Suppressor macrophage treated with lipopolysaccharide for 1 hour (primary cell): ENCODE data around the gene EMX1.
"Not testable (repeated sequence)": the region's sequence is repeated elsewhere in the genome, so short reads cannot be mapped to it uniquely, and the experiment has no call there.

Source experiments
- DNase-seq, 3 donors: peaks; one replicate each; pipeline ENCODE4 v3.0.0-alpha.2; 2020 to 2022

Gene EMX1

DNA sequence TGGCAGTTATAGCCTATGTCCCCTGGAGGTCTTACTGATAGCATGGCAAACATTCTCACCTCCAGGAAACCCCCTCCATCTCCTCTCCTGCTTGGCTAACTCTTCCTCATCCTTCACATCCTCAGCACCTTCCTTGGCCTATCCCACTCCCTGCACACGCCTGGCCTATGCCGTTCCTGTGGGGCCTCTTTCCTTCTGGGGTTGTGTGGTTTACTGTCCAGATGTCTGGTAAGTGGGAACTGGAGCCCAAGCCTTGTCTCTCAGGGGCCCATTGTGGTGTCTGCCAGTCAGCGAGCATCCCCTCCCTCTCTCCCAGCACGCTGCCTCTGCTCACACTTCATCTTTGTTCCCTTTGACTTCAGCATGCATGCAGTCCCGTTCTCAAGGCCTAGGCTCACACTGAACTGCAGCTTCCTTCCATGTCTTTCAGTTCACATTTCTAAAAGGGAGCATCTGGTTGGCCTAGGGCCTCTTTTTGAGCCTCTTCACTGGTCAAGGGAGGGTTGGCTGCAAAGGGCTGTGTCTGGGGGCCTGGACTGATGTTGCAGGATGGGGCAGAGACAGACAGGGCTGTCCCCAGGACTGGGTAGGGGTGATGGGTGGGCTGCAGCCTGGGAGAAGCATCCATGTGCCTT lies 17.0 kb upstream of the EMX1 start:
- DNase-seq = no peak

DNA sequence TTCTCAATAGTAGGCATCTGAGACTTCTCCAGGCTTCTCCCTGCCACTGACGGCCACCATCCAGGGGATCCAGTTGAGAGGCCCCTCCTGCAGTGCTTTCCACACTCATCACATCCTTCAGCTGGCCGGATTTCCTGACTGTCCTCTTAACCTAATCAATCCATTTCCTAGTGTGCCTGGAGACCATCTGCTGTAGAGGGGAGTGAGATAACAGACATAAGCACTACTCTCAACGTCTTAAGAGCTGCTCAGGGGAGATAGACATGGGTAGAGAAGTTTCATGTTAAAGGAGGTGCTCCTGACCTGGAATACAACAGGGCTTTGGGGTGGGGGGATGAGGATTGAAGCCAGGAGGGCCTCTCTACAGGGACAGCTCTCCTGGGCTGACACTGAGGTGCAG lies 15.9 kb upstream of the EMX1 start:
- no peak for DNase-seq

DNA sequence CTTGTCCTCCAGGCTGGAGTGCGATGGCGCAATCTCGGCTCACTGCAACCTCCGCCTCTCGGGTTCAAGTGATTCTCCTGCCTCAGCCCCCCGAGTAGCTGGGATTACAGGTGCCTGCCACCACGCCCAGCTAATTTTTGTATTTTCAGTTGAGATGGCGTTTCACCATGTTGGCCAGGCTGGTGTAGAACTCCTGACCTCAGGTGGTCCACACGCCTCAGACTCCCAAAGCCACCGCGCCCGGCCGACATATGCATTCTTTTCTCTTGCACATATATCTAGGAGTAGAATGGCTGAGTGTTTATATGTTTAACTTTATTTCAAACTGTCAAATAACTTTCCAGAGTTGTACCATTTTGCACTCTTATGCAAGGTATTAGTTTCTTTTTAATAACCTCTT lies 9.9 kb upstream of the EMX1 start:
- DNase-seq = not testable (repeated sequence)

DNA sequence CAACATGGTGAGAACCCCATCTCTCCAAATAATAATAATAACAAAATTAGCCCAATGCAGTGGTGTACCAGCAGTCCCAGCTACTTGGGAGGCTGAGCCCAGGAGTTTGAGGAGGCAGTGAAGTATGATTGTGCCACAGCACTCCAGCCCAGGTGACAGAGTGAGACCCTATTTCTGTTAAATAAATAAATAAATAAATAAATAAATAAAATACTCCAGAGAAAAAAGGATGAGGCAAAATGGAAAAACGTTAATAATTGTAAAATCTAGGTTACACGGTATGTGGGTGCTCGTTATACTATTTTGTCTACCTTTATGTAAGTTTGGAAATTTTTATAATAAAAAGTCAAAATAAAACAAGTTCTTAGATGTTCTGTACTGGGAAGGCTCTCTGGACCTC lies 8.6 kb upstream of the EMX1 start:
- DNase-seq = no peak

DNA sequence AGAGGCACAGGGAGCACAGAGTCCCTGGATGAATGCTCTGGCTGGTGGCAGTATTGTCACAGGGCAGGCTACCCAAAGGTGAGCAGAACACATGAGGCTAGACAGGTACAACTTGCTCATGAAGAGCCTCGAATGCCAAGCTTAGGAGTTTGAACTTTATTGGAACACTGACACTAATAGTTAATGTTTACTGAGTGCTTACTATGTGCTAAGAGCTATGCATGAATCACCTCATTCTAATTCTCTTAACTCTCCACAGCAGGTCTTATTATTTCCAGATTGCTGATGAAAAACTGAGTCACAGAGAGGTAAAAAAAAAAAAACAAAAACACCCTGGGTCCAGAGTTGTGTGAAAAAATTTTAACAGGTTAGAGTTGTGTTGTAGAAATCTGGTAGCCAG lies 6.1 kb upstream of the EMX1 start:
- no peak for DNase-seq

DNA sequence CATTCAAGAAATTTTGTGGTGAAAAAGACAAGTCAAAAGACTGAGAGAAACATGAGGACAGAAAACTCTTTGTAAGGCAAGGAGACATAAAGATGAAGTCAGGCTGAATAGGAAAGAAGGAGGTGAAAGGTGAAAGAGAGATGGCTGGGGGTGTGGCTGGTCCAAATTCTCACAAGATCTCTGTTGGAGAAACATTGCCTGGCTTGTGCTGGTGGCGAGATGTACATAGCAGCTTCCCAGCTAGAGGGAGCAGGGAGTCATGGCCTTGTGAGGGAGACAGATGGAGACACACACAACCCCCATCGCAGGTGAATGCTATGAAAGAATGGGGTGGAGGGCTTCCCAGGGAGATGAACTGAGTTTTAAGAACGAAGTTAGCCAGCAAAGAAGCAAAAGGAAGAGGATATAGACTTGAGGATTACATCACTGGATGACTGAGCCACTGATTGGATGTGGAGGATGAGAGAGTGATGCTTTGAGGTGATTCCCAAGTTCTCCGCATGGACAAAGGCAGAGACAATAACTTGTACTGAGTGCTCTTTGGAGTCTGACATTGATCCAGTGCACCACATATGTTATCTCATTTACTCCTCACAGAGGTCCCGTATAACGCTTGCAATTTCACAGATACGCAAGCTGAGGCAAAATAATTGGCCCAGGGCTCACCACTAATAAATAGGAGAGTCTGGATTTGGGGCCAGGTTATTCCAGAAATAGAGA lies 3.7 kb upstream of the EMX1 start:
- no peak for DNase-seq

DNA sequence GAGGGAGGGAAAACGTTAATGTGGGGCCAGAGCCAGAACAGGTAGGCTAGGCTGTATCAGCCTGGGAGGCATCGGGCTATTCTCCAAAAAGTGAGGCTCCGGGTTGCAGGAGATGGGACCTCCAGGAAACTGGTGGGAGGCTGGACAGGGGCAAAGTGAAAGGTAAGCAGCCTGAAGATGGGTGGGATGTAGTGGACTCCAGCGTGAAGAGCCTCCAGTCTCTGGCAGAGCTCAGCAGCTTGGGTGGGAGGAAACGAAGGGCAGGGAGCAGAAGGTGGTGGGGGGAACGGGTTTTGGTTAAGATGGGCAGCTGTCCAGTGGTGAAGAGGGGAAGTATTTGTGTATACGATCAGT lies 3.1 kb upstream of the EMX1 start:
- no peak for DNase-seq

DNA sequence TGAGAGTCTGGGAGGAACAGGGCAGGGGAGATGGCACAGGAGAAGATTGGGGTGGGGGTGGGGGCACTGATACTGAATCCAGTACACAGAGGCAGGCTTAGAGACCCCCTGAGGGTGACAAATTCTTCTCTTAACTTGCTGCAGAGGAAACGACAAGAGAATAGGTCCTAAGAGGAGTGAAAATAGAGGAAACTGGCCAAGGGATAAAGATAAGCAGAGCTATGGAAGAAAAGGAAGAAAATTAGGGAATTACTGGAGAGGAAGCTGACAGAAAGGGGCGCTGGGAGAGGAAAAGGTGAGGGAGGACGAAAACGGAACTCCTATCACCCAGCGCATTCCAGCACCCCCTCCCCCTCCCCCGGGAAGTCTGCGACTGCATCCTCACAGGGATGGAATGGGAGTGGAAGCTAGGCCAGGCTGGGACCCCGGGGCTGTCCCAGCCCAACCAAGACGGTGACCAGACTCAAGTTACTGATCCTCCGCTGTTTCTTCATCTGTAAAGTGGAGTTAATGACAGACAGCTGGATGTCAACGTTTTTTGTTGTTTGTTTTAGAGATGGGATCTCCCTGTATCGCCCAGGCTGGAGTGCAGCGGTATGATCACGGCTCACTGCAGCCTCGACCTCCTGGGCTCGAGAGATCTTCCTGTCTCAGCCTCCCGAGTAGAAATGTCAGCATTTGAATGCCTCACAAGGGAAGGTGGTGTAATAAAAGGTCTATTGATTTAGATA lies 2.6 kb upstream of the EMX1 start:
- no peak for DNase-seq

DNA sequence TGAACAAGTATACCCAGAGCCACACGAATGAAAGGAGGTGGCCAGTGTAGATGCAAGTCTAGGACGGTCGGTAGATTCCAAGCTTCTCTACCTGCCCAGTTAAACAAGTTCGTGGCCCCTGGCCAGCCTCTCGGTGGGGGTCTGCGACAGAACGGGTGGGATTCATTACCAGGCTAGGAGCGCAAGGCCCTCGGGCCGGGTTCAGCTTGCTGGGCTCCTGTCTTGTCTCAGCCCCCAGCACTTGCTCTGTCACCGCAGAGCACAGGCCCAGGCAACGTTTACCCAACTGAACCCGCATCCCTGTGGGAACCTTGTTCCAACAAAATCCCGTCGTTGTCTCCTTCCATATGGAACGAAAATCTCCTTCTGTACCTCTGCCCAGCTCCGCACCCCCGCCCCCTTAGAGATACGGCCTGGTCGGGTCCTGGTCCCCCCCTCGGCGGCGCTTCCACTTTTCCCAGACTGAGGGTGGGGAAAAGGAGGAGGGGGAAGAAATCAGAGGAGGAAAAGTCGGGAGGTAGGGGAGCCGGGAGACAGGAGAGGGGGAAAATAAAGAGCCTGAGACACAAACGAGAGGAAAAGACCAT lies 1.9 kb upstream of the EMX1 start:
- DNase-seq = no peak

DNA sequence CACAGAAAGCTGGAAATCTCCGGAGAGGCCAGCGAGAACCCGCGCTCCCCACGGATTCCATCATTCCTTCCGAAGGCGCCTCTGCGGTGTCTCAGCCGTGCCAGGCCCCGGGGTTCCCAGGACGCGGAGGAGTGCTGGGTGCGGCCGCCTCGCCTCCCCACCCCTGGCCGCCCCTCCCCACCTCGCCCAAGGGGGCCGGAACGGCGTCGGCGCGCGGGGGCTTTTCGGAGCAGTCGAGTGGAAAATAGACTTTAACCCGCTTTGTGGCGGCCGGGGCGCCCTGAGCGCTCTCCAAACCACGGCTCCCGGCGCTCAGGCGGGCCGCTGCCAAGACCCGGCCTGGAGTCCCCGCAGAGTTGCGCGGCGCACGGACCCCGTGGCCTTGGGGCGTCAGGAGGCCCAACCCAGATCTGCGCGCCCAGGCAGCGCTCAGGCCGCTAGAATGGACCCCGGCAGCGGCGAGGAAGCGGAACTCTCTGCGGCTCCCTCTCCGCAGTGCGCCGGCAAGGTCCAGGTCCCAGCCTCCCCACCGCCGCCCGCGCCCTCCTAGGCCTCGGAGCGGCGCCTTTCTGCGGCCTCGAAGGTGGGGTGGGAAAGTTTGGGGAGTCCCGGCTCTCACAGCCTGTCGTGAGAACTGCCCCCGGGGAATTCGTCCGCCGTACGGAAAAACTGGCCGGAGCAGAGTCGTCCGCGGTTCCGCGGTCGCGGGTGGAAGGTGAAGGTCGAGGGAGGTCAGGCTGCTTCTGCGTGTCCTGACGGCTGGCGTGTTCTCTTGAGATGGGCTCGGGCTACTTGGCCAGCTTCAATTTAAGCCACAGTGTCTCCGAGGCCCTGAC lies 1.2 kb upstream of the EMX1 start:
- peak; percentile 29 to 70 (median 57) for DNase-seq

DNA sequence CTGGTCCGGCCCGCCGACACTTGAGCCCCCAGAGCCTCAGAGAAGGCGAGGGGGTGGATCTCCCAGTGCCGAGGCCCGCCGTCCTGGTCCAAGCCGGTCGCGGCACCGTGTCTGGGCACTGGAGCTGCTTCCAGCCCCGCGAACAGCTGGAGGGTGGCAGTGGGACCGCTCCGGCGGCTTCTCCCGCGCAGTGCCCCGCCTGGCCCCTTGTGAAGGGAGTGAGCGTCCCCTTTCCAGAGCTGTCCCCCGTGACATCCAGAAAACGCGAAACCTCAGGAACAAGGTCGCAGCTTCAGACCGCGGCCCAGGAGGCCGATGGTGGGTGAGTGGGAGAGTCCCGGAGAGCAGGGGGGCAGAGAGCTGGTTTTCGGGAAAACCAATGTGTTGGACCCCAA lies 579 bp upstream of the EMX1 start:
- DNase-seq = no peak

DNA sequence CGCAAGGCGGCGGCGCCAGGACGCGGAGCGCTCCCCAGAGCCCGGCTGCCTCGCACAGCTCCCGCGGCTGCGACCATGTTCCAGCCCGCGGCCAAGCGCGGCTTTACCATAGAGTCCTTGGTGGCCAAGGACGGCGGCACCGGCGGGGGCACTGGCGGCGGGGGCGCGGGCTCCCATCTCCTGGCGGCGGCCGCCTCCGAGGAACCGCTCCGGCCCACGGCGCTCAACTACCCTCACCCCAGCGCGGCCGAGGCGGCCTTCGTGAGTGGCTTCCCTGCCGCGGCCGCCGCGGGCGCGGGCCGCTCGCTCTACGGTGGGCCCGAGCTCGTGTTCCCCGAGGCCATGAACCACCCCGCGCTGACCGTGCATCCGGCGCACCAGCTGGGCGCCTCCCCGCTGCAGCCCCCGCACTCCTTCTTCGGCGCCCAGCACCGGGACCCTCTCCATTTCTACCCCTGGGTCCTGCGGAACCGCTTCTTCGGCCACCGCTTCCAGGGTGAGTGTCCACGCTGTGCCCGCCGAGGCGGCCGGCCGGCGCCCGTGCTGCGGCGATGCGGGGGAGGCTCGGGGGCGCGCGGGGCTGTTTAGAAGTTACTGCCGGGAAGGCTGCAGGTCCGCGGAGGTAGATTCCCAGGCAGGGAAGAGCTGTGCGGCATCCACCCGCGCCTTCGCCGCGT lies 696 bp downstream of the EMX1 start:
- peak in 1 of 3 donors; percentile 51 for DNase-seq

DNA sequence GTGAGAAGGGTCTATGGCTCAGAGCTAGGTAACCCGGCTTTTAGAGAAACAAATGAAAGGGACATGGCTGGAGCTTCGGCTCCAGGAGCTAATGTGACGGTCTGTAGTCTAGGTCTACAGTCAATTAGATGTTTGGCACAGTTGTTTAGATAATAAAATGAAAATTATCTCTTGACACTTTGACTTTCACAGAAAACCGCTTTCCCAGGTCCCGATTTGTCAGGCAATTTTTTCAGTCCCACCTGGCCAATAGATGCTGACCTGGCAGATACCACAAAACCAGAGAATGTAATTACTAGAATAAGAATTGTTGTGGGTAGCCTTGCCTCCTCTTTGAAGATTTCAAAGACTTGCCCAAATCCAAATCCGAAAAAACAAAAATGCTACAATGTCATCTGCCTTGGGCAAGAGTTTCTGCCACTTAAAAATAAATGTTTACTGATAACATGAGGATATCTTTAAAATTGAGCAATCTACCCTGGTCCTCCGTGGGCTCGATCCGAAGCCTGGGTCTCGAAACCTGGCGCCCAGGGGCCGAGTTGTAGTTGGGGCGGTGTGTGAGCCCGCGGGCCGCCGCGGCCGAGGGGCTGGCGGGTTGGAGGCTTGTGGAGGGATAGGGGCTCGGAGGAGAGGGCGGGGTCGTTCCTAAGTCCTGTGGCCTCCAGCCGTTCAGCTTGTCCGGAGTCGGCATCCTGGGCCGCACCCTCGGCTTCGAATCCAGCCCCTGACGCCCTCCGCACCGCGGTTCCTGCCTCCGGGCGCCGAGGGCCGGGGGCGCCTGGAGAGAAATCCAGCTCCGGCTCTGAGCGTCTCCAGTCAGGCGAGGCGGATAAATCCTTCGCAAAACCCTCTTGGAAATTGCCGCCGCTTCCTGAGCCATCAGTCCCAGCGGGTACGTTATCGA lies 2.3 kb downstream of the EMX1 start:
- no peak for DNase-seq

DNA sequence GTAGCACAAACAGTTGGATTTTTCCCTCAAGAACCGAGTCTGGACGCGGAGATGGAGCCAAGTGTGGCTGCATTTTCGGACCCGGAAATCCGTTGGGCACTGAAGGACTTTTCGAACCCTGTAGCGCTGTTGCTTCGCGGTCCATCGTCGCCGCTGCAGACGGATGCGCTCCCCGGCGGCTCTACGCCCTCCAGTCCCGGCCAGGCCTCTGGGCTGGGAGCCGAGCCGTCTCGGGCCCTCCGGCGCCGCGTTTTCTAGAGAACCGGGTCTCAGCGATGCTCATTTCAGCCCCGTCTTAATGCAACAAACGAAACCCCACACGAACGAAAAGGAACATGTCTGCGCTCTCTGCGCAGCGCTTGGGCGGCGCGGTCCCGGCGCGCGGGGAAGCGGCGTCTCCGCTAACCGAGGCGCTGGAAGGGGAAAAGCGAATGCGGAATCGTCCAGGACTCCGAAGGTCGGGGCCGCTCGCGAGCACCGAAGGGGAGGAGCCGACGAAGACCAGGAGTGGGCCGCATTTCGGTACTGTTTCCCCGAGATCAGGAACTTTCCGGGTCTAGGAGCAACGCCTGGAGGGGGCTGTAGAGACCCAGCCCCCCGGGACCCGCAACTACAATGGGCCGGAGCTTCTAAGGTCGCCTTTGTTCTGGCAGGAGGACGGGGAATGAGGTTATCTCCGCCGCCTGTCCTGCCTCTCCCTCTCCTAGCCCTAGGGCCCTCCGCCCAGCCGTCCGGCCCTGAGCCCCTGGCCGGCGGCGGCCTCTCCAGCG lies 3.2 kb downstream of the EMX1 start:
- peak; percentile 24 to 69 (median 45) for DNase-seq

DNA sequence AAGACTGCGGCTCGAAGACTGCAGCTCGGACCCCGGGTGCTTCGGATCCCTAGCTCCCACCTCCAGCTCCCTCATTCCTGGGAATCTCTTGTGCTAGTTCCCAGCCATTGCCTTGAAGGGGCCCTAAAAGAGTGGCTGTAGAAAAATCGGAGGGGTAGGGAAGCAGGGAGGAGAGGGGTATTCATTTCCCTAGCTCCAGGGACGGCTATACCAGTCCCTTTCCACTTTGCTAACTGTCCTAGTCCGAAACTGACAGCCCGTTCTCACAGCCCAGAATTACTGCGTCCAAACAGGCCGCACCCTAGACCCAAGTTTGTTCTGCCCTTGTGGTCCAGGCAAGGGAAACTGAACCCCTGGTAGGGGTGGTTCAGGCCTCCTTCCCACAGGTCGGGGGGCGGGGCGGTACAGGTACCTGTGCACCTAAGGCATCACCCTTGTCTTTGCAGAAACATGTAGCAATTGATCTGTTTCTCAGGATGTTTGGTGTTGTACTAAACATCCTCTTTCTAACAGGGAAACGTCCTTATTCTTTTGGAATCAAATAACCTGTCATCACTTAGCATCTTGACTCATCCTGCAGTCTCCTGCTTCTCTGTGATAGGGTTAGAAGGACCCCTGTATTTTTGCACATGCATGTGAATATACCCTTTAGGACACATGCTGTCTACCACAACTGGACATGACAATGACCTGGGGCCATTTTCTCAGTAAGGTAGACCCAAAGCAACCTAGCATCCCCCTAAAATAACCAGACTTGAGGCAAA lies 4.0 kb downstream of the EMX1 start:
- DNase-seq = no peak

DNA sequence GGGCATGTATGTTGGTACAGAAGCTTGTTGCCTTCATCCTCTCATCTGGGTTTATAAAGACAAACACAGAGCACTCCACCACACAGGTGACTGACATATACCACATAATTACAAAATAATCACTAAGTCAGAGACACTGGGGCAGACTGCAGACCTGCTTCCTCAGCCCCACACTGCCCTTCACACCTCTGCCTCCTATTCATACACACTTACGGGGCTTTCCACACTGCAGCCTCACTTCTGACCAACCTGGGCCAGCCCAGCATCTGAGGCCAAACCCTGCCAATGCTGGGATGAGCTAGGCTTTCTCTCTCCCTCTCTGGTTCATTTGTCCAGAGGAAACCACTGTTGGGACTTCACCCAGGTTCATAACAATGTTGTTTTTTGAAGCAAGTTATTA lies 4.5 kb downstream of the EMX1 start:
- no peak for DNase-seq

DNA sequence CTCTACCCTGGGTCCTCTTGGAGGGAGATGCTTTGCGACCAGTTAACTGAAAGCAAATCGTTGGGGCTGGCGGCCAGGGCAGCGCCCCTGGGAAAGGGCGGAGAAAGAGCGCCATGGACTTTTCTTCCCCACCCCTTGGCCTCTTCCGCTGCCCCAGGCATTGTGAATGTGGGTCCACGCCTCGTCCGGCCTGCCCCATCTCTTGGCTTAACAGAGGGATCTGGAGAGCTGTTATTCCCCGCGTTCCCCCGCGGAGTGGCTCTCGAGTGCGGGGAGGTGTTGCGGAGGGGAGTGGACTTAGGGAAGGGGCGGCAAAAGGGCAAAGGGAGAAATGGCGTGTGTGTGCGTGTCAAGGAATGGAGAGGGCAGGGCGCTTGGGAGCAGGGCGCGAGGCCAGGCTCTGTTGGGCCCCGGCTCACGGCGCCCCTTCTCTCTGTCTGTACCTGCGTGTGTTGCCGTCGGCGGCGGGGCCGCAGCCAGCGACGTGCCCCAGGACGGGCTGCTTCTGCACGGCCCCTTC lies 6.6 kb downstream of the EMX1 start:
- no peak for DNase-seq

DNA sequence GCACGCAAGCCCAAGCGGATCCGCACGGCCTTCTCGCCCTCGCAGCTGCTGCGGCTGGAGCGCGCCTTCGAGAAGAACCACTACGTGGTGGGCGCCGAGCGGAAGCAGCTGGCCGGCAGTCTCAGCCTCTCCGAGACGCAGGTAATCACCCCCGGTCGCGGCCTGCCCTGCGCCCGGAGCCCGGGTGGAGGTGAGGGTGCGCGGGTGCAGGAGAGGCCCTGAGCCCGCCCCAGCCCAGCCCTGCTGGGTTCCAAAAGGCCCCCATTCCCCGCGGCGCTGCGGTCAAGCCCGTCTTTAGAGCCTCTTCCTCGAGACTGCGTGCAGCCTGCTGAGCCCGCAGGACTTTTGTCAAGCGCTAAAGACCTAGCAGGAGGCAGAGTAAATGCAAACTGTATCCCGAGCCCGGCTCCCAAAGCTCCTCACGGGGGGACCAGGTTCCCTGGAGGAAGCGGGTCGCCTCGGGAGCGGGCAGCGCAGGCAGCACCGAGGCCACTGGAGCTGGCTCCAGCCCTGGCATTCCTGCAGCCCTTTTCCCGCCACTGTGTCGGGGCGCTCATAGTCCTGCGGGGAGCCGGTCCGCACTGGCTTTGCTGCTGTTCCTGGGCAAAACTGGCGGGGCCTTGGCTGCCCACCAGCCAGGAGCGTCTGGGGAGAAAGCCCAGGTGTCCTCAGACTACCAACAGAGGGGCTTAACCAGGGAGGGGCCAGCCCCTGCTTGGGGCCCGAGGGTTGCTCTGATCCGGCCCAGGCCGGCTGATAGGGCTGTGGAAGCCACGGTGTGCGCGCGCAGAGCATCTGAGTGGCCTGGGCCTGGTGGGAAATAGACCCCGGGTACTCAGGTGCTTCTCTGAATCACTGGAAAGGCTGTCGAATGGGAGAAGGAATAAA lies 7.3 kb downstream of the EMX1 start:
- no peak for DNase-seq
